K562 (cell line): ENCODE data around the gene MTA2. TPM values are rescaled to one million over a fixed set of nuclear protein-coding genes. Genes with fewer than 3 reads are reported as not detected.

Experiments
- ATAC-seq: fragments of 200-7000 bp; cut with Tn5 transposase; 3 replicates; pipeline ENCODE4 v1.9.1; 2020; ENCODE audit warnings: moderate library complexity
- Bru-seq: library from RNA; stranded (reverse); fragments of 400-500 nt; gene quantifications from one replicate; lab custom pipeline; 2021; lab: Mats Ljungman, UMichigan
- BruChase-seq, 2 experiments: library from RNA; stranded (reverse); fragments of 400-500 nt; gene quantifications; one replicate each; lab custom pipeline; 2021; lab: Mats Ljungman, UMichigan
- BruUV-seq: library from RNA; stranded (reverse); fragments of 400-500 nt; replicated peaks from 2 replicates; lab custom pipeline; 2021; lab: Mats Ljungman, UMichigan
- CTCF ChIA-PET: fragments of 300-600 bp; formaldehyde crosslinking; extraction: SDS; loops from one replicate; lab custom pipeline; 2021; ENCODE audit warnings: low intra/inter-chr PET ratio; lab: Yijun Ruan, JAX
- POLR2A ChIA-PET: fragments of 300-600, 350-650 bp; sonication (Branson Sonifier 250); formaldehyde crosslinking; extraction: SDS; loops from one replicate; lab custom pipeline; 2021; ENCODE audit warnings: antibody characterized with exemption, inconsistent platforms; lab: Yijun Ruan, JAX
- DNase-seq, 4 experiments: peaks; one replicate each; pipeline versions ENCODE4 v3.0.0 to v3.0.0-alpha.2; 2011 to 2018; ENCODE audit warnings: low spot score in 3 of 4, mixed read lengths in 3 of 4; ENCODE audit errors: extremely low read depth in 1 of 4
- FAIRE-seq: peaks from 2 replicates; lab custom pipeline; 2011; peaks lifted over from hg19 to GRCh38; lab: Jason Lieb, UNC
- H2AFZ ChIP-seq: 2 replicates; pipeline ENCODE4 v1.6.0; 2011; ENCODE audit warnings: low read depth, low read length, control low read depth, inconsistent platforms
- H3K27ac ChIP-seq: fragments of 200-600 bp; 3 replicates; pipeline ENCODE4 v1.8.0; 2011; ENCODE audit warnings: low read depth, mild to moderate bottlenecking, control low read depth, inconsistent platforms, low read length, moderate library complexity, mixed read lengths; ENCODE audit errors: extremely low read depth
- H3K27me3 ChIP-seq, 2 experiments: fragments of 300-600 bp in 1 of 2; 2 replicates in 1 of 2; 3 replicates in 1 of 2; pipeline versions ENCODE4 v1.6.0 to v1.8.0; 2011; ENCODE audit warnings: inconsistent platforms in 2 of 2, low read length in 2 of 2, mild to moderate bottlenecking in 1 of 2, mixed read lengths in 1 of 2, moderate library complexity in 1 of 2; ENCODE audit not compliant: control insufficient read depth in 2 of 2, insufficient read depth in 2 of 2
- H3K36me3 ChIP-seq: fragments of 300-600 bp; 3 replicates; pipeline ENCODE4 v1.8.0; 2011; ENCODE audit warnings: mild to moderate bottlenecking, low read length, inconsistent platforms; ENCODE audit not compliant: control insufficient read depth, insufficient read depth
- H3K4me1 ChIP-seq, 2 experiments: fragments of 200-600 bp in 1 of 2; replicated peaks in 1 of 2; 2 replicates in 1 of 2; 3 replicates in 1 of 2; pipeline versions ENCODE4 v1.5.1 to v1.8.0; 2011; ENCODE audit warnings: inconsistent platforms in 2 of 2, low read length in 2 of 2, mild to moderate bottlenecking in 1 of 2, mixed read lengths in 1 of 2, moderate library complexity in 1 of 2; ENCODE audit not compliant: control insufficient read depth in 2 of 2, insufficient read depth in 2 of 2
- H3K4me2 ChIP-seq: 2 replicates; pipeline ENCODE4 v1.6.1; 2011; ENCODE audit warnings: low read length, control low read depth, inconsistent platforms, mixed read lengths; ENCODE audit not compliant: insufficient read depth
- H3K4me3 ChIP-seq: fragments of 200-600 bp; sonication (generic), shearing (Covaris generic); 2 replicates; pipeline ENCODE4 v1.5.1; 2016; ENCODE audit warnings: control low read depth, inconsistent platforms
- H3K79me2 ChIP-seq: fragments of 200-600 bp; 3 replicates; pipeline ENCODE4 v1.8.0; 2011; ENCODE audit warnings: low read length, inconsistent platforms; ENCODE audit not compliant: control insufficient read depth, insufficient read depth
- H3K9ac ChIP-seq, 2 experiments: 2 replicates each; pipeline versions ENCODE4 v1.6.0 to v1.6.1; 2011; ENCODE audit warnings: low read depth in 2 of 2, low read length in 2 of 2, control low read depth in 1 of 2, inconsistent platforms in 1 of 2, mild to moderate bottlenecking in 1 of 2, mixed read lengths in 1 of 2; ENCODE audit not compliant: insufficient read depth in 1 of 2
- H3K9me1 ChIP-seq: one replicate; pipeline ENCODE4 v1.6.0; 2011; ENCODE audit warnings: inconsistent platforms, mild to moderate bottlenecking, low read length, moderate library complexity; ENCODE audit not compliant: control insufficient read depth, insufficient read depth
- H3K9me3 ChIP-seq: replicated peaks from 2 replicates; pipeline ENCODE4 v1.5.1; 2011; ENCODE audit warnings: low read depth, low read length, inconsistent platforms; ENCODE audit not compliant: control insufficient read depth, insufficient read depth
- H4K20me1 ChIP-seq: replicated peaks from 2 replicates; pipeline ENCODE4 v1.6.1; 2011; ENCODE audit warnings: low read length, inconsistent platforms, mixed read lengths; ENCODE audit not compliant: control insufficient read depth, insufficient read depth
- CBX1 ChIP-seq: sonication (generic); IDR thresholded peaks from 2 replicates; pipeline ENCODE4 v1.6.1; 2016; ENCODE audit warnings: antibody characterized with exemption, low read depth, mild to moderate bottlenecking
- CREB3 ChIP-seq: fragments of 450-650 bp; conservative IDR thresholded peaks from 2 replicates; pipeline ENCODE4 v1.6.1; 2016; ENCODE audit warnings: missing genetic modification characterization, low read depth, mild to moderate bottlenecking, missing compliant biosample characterization, moderate library complexity
- EHMT2 ChIP-seq: fragments of 450-650 bp; IDR thresholded peaks from 2 replicates; pipeline ENCODE4 v1.6.1; 2018; ENCODE audit warnings: antibody characterized with exemption
- ESRRB ChIP-seq: fragments of 250-450 bp; sonication (Bioruptor Pico); IDR thresholded peaks from 2 replicates; pipeline ENCODE4 v1.5.0; 2020; ENCODE audit warnings: mild to moderate bottlenecking, moderate library complexity, borderline replicate concordance
- HNRNPH1 ChIP-seq: fragments of 200-400 bp; formaldehyde crosslinking; optimal IDR thresholded peaks from 2 replicates; pipeline ENCODE3; 2017; ENCODE audit warnings: low read depth, mild to moderate bottlenecking, low read length, moderate library complexity
- LCOR ChIP-seq: sonication (generic); formaldehyde crosslinking; IDR thresholded peaks from 2 replicates; pipeline ENCODE4 v1.8.0; 2022; ENCODE audit warnings: mild to moderate bottlenecking, missing genetic modification reagents
- NELFE ChIP-seq: IDR thresholded peaks from 2 replicates; pipeline ENCODE4 v1.6.1; 2011; ENCODE audit warnings: mild to moderate bottlenecking; ENCODE audit not compliant: insufficient read depth, insufficient read length
- PHTF2 ChIP-seq: fragments of 250-450 bp; sonication (Bioruptor Pico); IDR thresholded peaks from 2 replicates; pipeline ENCODE4 v1.5.0; 2021; ENCODE audit warnings: mild to moderate bottlenecking
- POLR2G ChIP-seq: fragments of 200-400 bp; formaldehyde crosslinking; IDR thresholded peaks from 2 replicates; pipeline ENCODE4 v1.6.1; 2017; ENCODE audit warnings: low read depth, mild to moderate bottlenecking, antibody characterized with exemption, low read length, moderate library complexity
- PTTG1 ChIP-seq: fragments of 450-650 bp; IDR thresholded peaks from 2 replicates; pipeline ENCODE4 v1.6.1; 2016; ENCODE audit warnings: low read depth, mild to moderate bottlenecking, missing genetic modification characterization, missing compliant biosample characterization
- RCOR1 ChIP-seq, 2 experiments: IDR thresholded peaks; 2 replicates each; pipeline ENCODE4 v1.6.1; 2012; ENCODE audit warnings: low read depth in 2 of 2, low read length in 2 of 2, borderline replicate concordance in 1 of 2, improper control_type of control experiment in 1 of 2
- SP2 ChIP-seq: IDR thresholded peaks from 2 replicates; pipeline ENCODE4 v1.6.1; 2011; ENCODE audit warnings: mild to moderate bottlenecking, low read depth, low read length, moderate library complexity; ENCODE audit not compliant: poor library complexity, severe bottlenecking; ENCODE audit errors: extremely low read depth
- THRA ChIP-seq: fragments of 450-650 bp; IDR thresholded peaks from 2 replicates; pipeline ENCODE4 v1.6.1; 2017; ENCODE audit warnings: mild to moderate bottlenecking, moderate library complexity
- ZEB2 ChIP-seq: fragments of 450-650 bp; IDR thresholded peaks from 2 replicates; pipeline ENCODE4 v1.6.1; 2016
- WGBS: fragments of 100-300 bp; shearing (Covaris generic); methylation state at CpG from one replicate; pipeline ENCODE4 v1.1.6; 2016; ENCODE audit warnings: low coverage, mixed read lengths; ENCODE audit not compliant: insufficient coverage; ENCODE audit errors: missing lambda C conversion rate; 5-methylcytosine and 5-hydroxymethylcytosine counted together
- in situ Hi-C: fragments of 300-500 bp; cut with MboI; formaldehyde crosslinking; loops from 4 replicates; pipeline ENCODE4 v1.15.0; 2018; ENCODE audit warnings: inconsistent platforms, mixed read lengths
- intact Hi-C: fragments of 100-400 bp; cut with micrococcal nuclease; formaldehyde crosslinking; loops from 2 replicates; pipeline ENCODE4 v1.14.2; 2022
- long read RNA-seq, 3 experiments: library from polyadenylated mRNA in 2 of 3; library from RNA in 1 of 3; unstranded in 2 of 3; stranded (forward) in 1 of 3; transcript quantifications; one replicate each; pipeline ENCODE4 v2.0.0, GENCODE V29; 2019 to 2022
- polyA minus RNA-seq, 3 experiments: library from RNA; depleted of rRNA, polyadenylated mRNA; stranded (reverse); fragments of >200 nt; gene quantifications; 2 replicates each; pipeline ENCODE4 v1.2.3, GENCODE V29; 2011
- polyA plus RNA-seq, 8 experiments: library from polyadenylated mRNA; depleted of rRNA in 4 of 8; stranded (reverse) in 5 of 8; unstranded in 3 of 8; fragments of >200 nt; fragmentation: Nextera tagmentation in 2 of 8; fragmentation: Illumina TruSeq in 1 of 8; extraction: Ambion mirVana in 2 of 8; extraction: Trizol in 1 of 8; gene quantifications; 2 replicates each; pipeline versions ENCODE4 v1.2.1 to v1.2.3, GENCODE V29; 2011 to 2014; ENCODE audit warnings: inconsistent platforms in 1 of 8, missing spikeins in 1 of 8
- total RNA-seq, 7 experiments: library from RNA; depleted of rRNA in 6 of 7; stranded (reverse); fragments of >200 nt in 6 of 7; fragmentation: Illumina TruSeq in 2 of 7; extraction: Trizol in 2 of 7; gene quantifications; 2 replicates each; pipeline versions ENCODE4 v1.2.1 to v1.2.3, GENCODE V29; 2011 to 2021; ENCODE audit warnings: low replicate concordance in 1 of 7

MTA2 gene
- 245 and 284 TPM in 2 replicates for total RNA-seq (2011; cell fraction: chromatin; rRNA removed; ENCODE audit: low replicate concordance)
- 124 TPM in 2 replicates for total RNA-seq (2011; cell fraction: nucleolus; rRNA removed)
- 132 and 142 TPM in 2 replicates for total RNA-seq (2011; cell fraction: nucleoplasm; rRNA removed)
- 185 and 203 TPM in 2 replicates for total RNA-seq (2014; rRNA removed)
- total RNA-seq (2014; rRNA removed; fragmentation: Illumina TruSeq; extraction: Trizol): 161 and 172 TPM in 2 replicates
- total RNA-seq (2015; rRNA removed; fragmentation: Illumina TruSeq; extraction: Trizol): 195 and 217 TPM in 2 replicates
- 176 and 203 TPM in 2 replicates for total RNA-seq (2021)
- polyA plus RNA-seq (2011; rRNA removed): 36.0 and 48.6 TPM in 2 replicates
- polyA plus RNA-seq (2011; cell fraction: cytosol; rRNA removed): 40.7 and 41.9 TPM in 2 replicates
- 130 and 158 TPM in 2 replicates for polyA plus RNA-seq (2011; cell fraction: nucleus; rRNA removed)
- polyA plus RNA-seq (2012): 115 and 136 TPM in 2 replicates
- polyA plus RNA-seq (2014; fragmentation: Illumina TruSeq; extraction: Trizol): 190 and 220 TPM in 2 replicates
- polyA plus RNA-seq (2014; fragmentation: Nextera tagmentation; extraction: Ambion mirVana): 1 to 10 TPM; 6.2 to 9.9 TPM
- polyA plus RNA-seq (2014; rRNA removed): 121 and 125 TPM in 2 replicates
- polyA minus RNA-seq (2011; rRNA and poly(A)+ RNA removed): 61.0 and 97.7 TPM in 2 replicates
- 55.1 and 63.3 TPM in 2 replicates for polyA minus RNA-seq (2011; cell fraction: cytosol; rRNA and poly(A)+ RNA removed)
- 55.5 and 81.5 TPM in 2 replicates for polyA minus RNA-seq (2011; cell fraction: nucleus; rRNA and poly(A)+ RNA removed)
- Bru-seq, nascent RNA: percentile 94 among the genes with signal in this experiment
- percentile 95 among the genes with signal in this experiment for BruChase-seq, experiment 1, labeled RNA remaining after a 2-hour chase
- percentile 98 among the genes with signal in this experiment for BruChase-seq, experiment 2, labeled RNA remaining after a 6-hour chase
- long read RNA-seq, experiment 1, transcript MTA2-201 (18 exons, 3,058 nt): major isoform, 85 of 162 reads
- long read RNA-seq, experiment 1, partial matches to known transcripts: 58 of 162 reads
- long read RNA-seq, experiment 1, other reads (novel, unspliced or antisense): 18 of 162 reads
- long read RNA-seq, experiment 2, transcript MTA2-201 (18 exons, 3,058 nt): major isoform, 9 of 46 reads
- long read RNA-seq, experiment 2, partial matches to known transcripts: 11 of 46 reads
- long read RNA-seq, experiment 2, other reads (novel, unspliced or antisense): 26 of 46 reads
- long read RNA-seq, experiment 3, partial matches to known transcripts: 4 of 8 reads
- long read RNA-seq, experiment 3, other reads (novel, unspliced or antisense): 0 of 8 reads

- H4K20me1 ChIP-seq: no peaks in the 10 kb centered on the region
- H3K36me3 ChIP-seq: peaks cover 71% of the 10 kb centered on the region
- ATAC-seq (peak; percentile 94), DNase-seq (peak; percentile 86 to 99 (median 91)), FAIRE-seq (peak; percentile 99)
- H3K27me3 ChIP-seq: no peaks in the 10 kb centered on the region
- CTCF ChIA-PET: no interaction called here
- POLR2A ChIA-PET: interaction anchor here (0.6 to 2.7 kb wide), 23 partner anchors 9 to 1114 kb away, joined by 3 to 45 read pairs (median 4); partner anchors contain the start of genes B3GAT3, C11orf98, CSKMT and EEF1G
- peak within 1 kb of the TSS; percentile 95 to 100 for H3K9ac ChIP-seq
- no peaks in the 10 kb centered on the region for H3K9me3 ChIP-seq
- peaks cover 46% of the 10 kb centered on the region for H3K79me2 ChIP-seq
- H3K4me2 ChIP-seq: peak within 1 kb of the TSS; percentile 95
- peak within 1 kb of the TSS; percentile 97 for H3K27ac ChIP-seq
- BruUV-seq: no TSS peak
- in situ Hi-C loops (no loop called here), intact Hi-C loops (loop anchor here (5.0 kb wide), 1 partner anchor 71 kb away; the partner anchor contains the start of genes LBHD1 and UQCC3)
- H3K9me1 ChIP-seq: no peaks in the 10 kb centered on the region
- H2AFZ ChIP-seq: peak within 1 kb of the TSS; percentile 95
- peak within 1 kb of the TSS; percentile 95 for H3K4me3 ChIP-seq
- WGBS: under 1% methylated on average over 53 of the region's 83 CpGs
- peaks cover 14 to 43% of the 10 kb centered on the region in 2 experiments; a peak in 4 of 5 replicates for H3K4me1 ChIP-seq
- TF ChIP-seq PTTG1 (tag): no peak
- no peak for TF ChIP-seq HNRNPH1
- TF ChIP-seq ESRRB (CRISPR knock-in tag): no peak
- no peak for TF ChIP-seq CREB3
- TF ChIP-seq NELFE: no peak
- TF ChIP-seq POLR2G: peak; percentile 89
- no peak for TF ChIP-seq ZEB2
- TF ChIP-seq THRA: no peak
- peak; percentile 55; the same call in 1 of the 2 replicates for TF ChIP-seq CBX1
- TF ChIP-seq SP2: no peak
- TF ChIP-seq EHMT2: no peak
- no peak for TF ChIP-seq PHTF2 (CRISPR knock-in tag)
- no peak for TF ChIP-seq RCOR1 (IDR thresholded peaks at IDR 0.05; ENCODE audit: borderline replicate concordance in 1 of 2, low read depth in 2 of 2, low read length in 2 of 2)
- TF ChIP-seq LCOR (CRISPR knock-in tag): peak; percentile 85
Observed at GRCh38 chr11:62601372-62602140, at the start of gene MTA2. TSS of gene MTA2 (minus strand) at chr11:62601865. CDS start at chr11:62601450, 415 bp downstream.
